K562 (cell line): ENCODE measurements around the gene SIMC1. TPM values are rescaled to one million over a fixed set of nuclear protein-coding genes. Genes with fewer than 3 reads are reported as not detected.
A peak's percentile ranks its signal among the peaks of the same experiment; 100 is the strongest.

Experiments used
- BCLAF1 ChIP-seq, 2 experiments: fragments of 450-650 bp in 1 of 2; IDR thresholded peaks; 2 replicates each; pipeline ENCODE4 v1.6.1; 2011 to 2017; ENCODE audit warnings: low read depth in 2 of 2, antibody characterized with exemption in 1 of 2, borderline replicate concordance in 1 of 2, low read length in 1 of 2, mild to moderate bottlenecking in 1 of 2, mixed read lengths in 1 of 2; ENCODE audit not compliant: control insufficient read depth in 1 of 2
- CTCFL ChIP-seq: IDR thresholded peaks from 2 replicates; pipeline ENCODE4 v1.6.1; 2011; ENCODE audit warnings: borderline replicate concordance, low read depth, mild to moderate bottlenecking, moderate library complexity, low read length; ENCODE audit not compliant: insufficient read depth, poor library complexity, severe bottlenecking
- ETS2 ChIP-seq: IDR thresholded peaks from 2 replicates; pipeline ENCODE4 v1.6.1; 2016; ENCODE audit warnings: borderline replicate concordance, missing genetic modification characterization, mild to moderate bottlenecking, moderate library complexity, missing compliant biosample characterization; ENCODE audit not compliant: poor library complexity, severe bottlenecking
- MXI1 ChIP-seq: IDR thresholded peaks from 2 replicates; pipeline ENCODE4 v1.6.1; 2011; ENCODE audit warnings: low read depth, mild to moderate bottlenecking, improper control_type of control experiment, low read length
- NCOA4 ChIP-seq: fragments of 450-650 bp; IDR thresholded peaks from 2 replicates; pipeline ENCODE4 v1.6.1; 2018; ENCODE audit warnings: mild to moderate bottlenecking; ENCODE audit not compliant: partially characterized antibody
- NR2C2 ChIP-seq, 2 experiments: fragments of 200-800 bp in 1 of 2; sonication (Bioruptor generic) in 1 of 2; sonication (generic) in 1 of 2; formaldehyde crosslinking in 1 of 2; IDR thresholded peaks; 2 replicates each; pipeline versions ENCODE4 v1.6.1 to v1.8.0; 2016 to 2022; ENCODE audit warnings: mild to moderate bottlenecking in 1 of 2, missing compliant biosample characterization in 1 of 2, missing genetic modification characterization in 1 of 2, missing genetic modification reagents in 1 of 2
- POLR2AphosphoS5 ChIP-seq: IDR thresholded peaks from 2 replicates; pipeline ENCODE4 v1.6.1; 2011; ENCODE audit warnings: mild to moderate bottlenecking, low read depth, low read length, moderate library complexity; ENCODE audit not compliant: control insufficient read depth, insufficient read depth
- RBFOX2 ChIP-seq: fragments of 200-400 bp; formaldehyde crosslinking; IDR thresholded peaks from 2 replicates; pipeline ENCODE4 v1.6.1; 2017; ENCODE audit warnings: low read depth, mild to moderate bottlenecking, low read length, moderate library complexity
- SAP30 ChIP-seq: fragments of 200-600 bp; sonication (generic); IDR thresholded peaks from 2 replicates; pipeline ENCODE4 v1.6.1; 2012; ENCODE audit warnings: borderline replicate concordance, low read depth, mild to moderate bottlenecking, moderate library complexity, low read length, control low read depth, inconsistent platforms; ENCODE audit not compliant: insufficient read depth, poor library complexity, severe bottlenecking
- SIRT6 ChIP-seq: IDR thresholded peaks from one replicate; pipeline ENCODE4 v1.6.1; 2012; ENCODE audit warnings: low read depth, mild to moderate bottlenecking, control low read depth, inconsistent platforms, low read length, moderate library complexity
- SOX6 ChIP-seq: fragments of 450-650 bp; IDR thresholded peaks from 2 replicates; pipeline ENCODE4 v1.6.1; 2014; ENCODE audit warnings: mild to moderate bottlenecking
- ZC3H8 ChIP-seq: fragments of 450-650 bp; IDR thresholded peaks from 2 replicates; pipeline ENCODE4 v1.6.1; 2017
- ZNF121 ChIP-seq: sonication (generic); formaldehyde crosslinking; conservative IDR thresholded peaks from 2 replicates; pipeline ENCODE4 v1.8.0; 2022; ENCODE audit warnings: missing genetic modification reagents
- ZNF24 ChIP-seq: fragments of 450-650 bp; IDR thresholded peaks from 2 replicates; pipeline ENCODE4 v1.6.1; 2016
- ZNF609 ChIP-seq: sonication (generic); formaldehyde crosslinking; IDR thresholded peaks from 2 replicates; pipeline ENCODE4 v1.8.1; 2023; ENCODE audit warnings: missing genetic modification reagents, mild to moderate bottlenecking, borderline replicate concordance
- polyA plus RNA-seq, 8 experiments: library from polyadenylated mRNA; depleted of rRNA in 4 of 8; stranded (reverse) in 5 of 8; unstranded in 3 of 8; fragments of >200 nt; fragmentation: Nextera tagmentation in 2 of 8; fragmentation: Illumina TruSeq in 1 of 8; extraction: Ambion mirVana in 2 of 8; extraction: Trizol in 1 of 8; gene quantifications; 2 replicates each; pipeline versions ENCODE4 v1.2.1 to v1.2.3, GENCODE V29; 2011 to 2014; ENCODE audit warnings: inconsistent platforms in 1 of 8, missing spikeins in 1 of 8
- total RNA-seq, 7 experiments: library from RNA; depleted of rRNA in 6 of 7; stranded (reverse); fragments of >200 nt in 6 of 7; fragmentation: Illumina TruSeq in 2 of 7; extraction: Trizol in 2 of 7; gene quantifications; 2 replicates each; pipeline versions ENCODE4 v1.2.1 to v1.2.3, GENCODE V29; 2011 to 2021; ENCODE audit warnings: low replicate concordance in 1 of 7

Gene SIMC1
- total and polyA plus RNA-seq, 9 of the 15 experiments (the other 6 are each of a cell fraction or from before 2014, with no cell fraction given) = 7.2 to 36.3 (median 14.7) TPM

- no peak for TF ChIP-seq NCOA4
- TF ChIP-seq ZNF609 (CRISPR knock-in tag) = no peak
- no peak for TF ChIP-seq SIRT6
- TF ChIP-seq ZNF24 = 0 out of 2 replicates have a peak, but pooled peaks have one; percentile 34
- TF ChIP-seq NR2C2 (CRISPR knock-in tag; IDR thresholded peaks at IDR 0.05) = peak; percentile 53; the same call in 1 of the 2 replicates
- TF ChIP-seq NR2C2 (tag; IDR thresholded peaks at IDR 0.05) = peak; percentile 97
- TF ChIP-seq SOX6 = peak; percentile 58; the same call in 1 of the 2 replicates
- TF ChIP-seq BCLAF1 (IDR thresholded peaks at IDR 0.05; ENCODE audit: borderline replicate concordance in 1 of 2, control insufficient read depth in 1 of 2, low read depth in 2 of 2, low read length in 1 of 2) = peak in 1 of 2 experiments; percentile 96; a peak in 2 of 4 replicates
- TF ChIP-seq ZC3H8 = peak; percentile 84; the same call in 1 of the 2 replicates
- peak; percentile 98 for TF ChIP-seq MXI1
- no peak for TF ChIP-seq ZNF121 (CRISPR knock-in tag)
- peak; percentile 99 for TF ChIP-seq SAP30
- TF ChIP-seq CTCFL = peak; percentile 6
- TF ChIP-seq ETS2 (tag) = no peak
- TF ChIP-seq POLR2AphosphoS5 = peak; percentile 43; the same call in 1 of the 2 replicates
- peak; percentile 92 for TF ChIP-seq RBFOX2
These were observed 150.4 kb downstream of the SIMC1 start, which contains the start of the genes HIGD2A and NOP16 (continued) for GRCh38 chr5:176388444-176389134.
